GM12865 (cell line): ENCODE results near the gene F3.

Experiments used
- DNase-seq: peaks from one replicate; pipeline ENCODE4 v3.0.0; 2010; ENCODE audit warnings: low read depth
- H3K4me3 ChIP-seq: 2 replicates; pipeline ENCODE4 v1.5.1; 2011; ENCODE audit warnings: mild to moderate bottlenecking, low read depth, low read length, control low read depth
- TF ChIP-seq, protein P1 (sequence below): IDR thresholded peaks from 2 replicates; pipeline ENCODE4 v1.5.1; 2011; ENCODE audit warnings: low read length, control low read depth, low read depth, inconsistent platforms; ENCODE audit not compliant: insufficient read depth; ENCODE audit errors: missing control alignments

F3 gene

DNA sequence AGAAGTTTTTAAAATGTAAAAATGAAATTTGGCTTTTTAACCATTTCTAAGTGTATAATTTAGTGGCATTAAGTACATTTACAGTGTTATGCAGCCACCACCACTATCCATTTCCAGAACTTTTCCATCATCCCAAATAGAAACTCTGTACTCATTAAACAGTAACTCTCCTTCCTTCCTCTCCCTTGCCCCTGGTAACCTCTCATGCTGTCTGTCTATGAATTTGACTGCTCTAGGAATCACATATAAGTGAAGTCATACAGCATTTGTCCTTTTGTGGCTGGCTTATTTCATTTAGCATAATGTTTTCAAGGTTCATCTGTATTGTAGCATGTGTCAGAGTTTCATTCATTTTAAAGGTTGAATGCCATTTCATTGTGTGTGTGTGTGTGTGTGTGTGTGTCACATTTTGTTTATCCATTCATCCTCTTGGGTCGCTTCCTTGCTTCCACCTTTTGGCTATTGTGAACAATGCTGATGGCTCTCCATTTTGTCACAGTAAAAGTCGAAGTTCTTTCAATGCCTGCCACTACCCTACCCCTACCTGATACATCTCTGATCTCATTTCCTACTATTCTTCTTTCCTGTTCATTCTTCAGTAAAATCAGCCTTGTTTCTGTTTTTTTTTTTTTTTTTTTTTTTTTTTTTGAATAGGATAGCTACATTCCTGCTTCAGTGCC is 45.3 kb downstream of the F3 start:
- TF ChIP-seq, protein P1, sequence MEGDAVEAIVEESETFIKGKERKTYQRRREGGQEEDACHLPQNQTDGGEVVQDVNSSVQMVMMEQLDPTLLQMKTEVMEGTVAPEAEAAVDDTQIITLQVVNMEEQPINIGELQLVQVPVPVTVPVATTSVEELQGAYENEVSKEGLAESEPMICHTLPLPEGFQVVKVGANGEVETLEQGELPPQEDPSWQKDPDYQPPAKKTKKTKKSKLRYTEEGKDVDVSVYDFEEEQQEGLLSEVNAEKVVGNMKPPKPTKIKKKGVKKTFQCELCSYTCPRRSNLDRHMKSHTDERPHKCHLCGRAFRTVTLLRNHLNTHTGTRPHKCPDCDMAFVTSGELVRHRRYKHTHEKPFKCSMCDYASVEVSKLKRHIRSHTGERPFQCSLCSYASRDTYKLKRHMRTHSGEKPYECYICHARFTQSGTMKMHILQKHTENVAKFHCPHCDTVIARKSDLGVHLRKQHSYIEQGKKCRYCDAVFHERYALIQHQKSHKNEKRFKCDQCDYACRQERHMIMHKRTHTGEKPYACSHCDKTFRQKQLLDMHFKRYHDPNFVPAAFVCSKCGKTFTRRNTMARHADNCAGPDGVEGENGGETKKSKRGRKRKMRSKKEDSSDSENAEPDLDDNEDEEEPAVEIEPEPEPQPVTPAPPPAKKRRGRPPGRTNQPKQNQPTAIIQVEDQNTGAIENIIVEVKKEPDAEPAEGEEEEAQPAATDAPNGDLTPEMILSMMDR: no peak
- H3K4me3 ChIP-seq: no peak overlapping the region
- no peak for DNase-seq

- no peak for DNase-seq
- TF ChIP-seq, protein P1: no peak
- no peak overlapping the region for H3K4me3 ChIP-seq
These were observed 51.0 kb downstream of the F3 start for GRCh38 chr1:94490556-94490955.

GRCh38 chr1:94486990-94487389 is 54.6 kb downstream of the F3 start:
- H3K4me3 ChIP-seq: no peak overlapping the region
- no peak for DNase-seq

DNA sequence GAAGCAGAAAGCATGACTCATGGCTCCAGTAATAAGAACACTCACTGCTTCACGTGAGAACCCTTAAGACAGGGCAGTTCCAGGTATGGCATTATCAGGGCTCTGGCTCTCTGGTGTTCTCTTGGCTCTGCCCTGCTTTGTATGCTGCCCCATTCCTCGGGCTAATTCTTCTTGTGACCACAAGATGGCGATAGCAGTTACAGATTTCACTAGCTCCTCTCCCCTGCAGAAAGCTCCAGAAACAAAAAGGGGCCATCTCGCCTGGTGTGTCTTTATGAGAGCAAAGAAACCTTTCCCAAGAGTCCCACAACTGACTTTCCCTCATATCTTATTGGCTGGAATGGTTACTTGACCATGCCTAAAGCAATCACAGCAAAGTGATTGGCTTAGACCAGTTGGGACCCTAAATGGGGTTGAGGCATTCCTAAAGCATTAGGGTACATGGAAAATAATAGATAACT is 60.1 kb downstream of the F3 start:
- TF ChIP-seq, protein P1: peak; percentile 78
- H3K4me3 ChIP-seq: no peak overlapping the region
- peak; percentile 72 for DNase-seq

More at GRCh38 chr1:94486990-94487389, 54.6 kb downstream of the F3 start:
- TF ChIP-seq, protein P1: no peak

- DNase-seq: no peak
- TF ChIP-seq, protein P1: no peak
- no peak overlapping the region for H3K4me3 ChIP-seq
These were observed 61.9 kb downstream of the F3 start for GRCh38 chr1:94479682-94480081.
